GM10266 (cell line): ENCODE data around the gene INO80.

ENCODE experiments used
- DNase-seq: peaks from one replicate; pipeline ENCODE4 v3.0.0; 2012; ENCODE audit errors: extremely low spot score
- CTCF ChIP-seq: IDR thresholded peaks from 2 replicates; pipeline ENCODE4 v1.5.1; 2012; ENCODE audit warnings: mild to moderate bottlenecking, low read depth; ENCODE audit not compliant: control insufficient read depth, insufficient read depth; ENCODE audit errors: missing control alignments

INO80 gene

GRCh38 chr15:41116116-41116961 is at the start of gene INO80:
INO80 (minus strand) TSS chr15:41116280; CDS start chr15:41096310, 19,970 bp downstream.
- no peak for TF ChIP-seq CTCF
- peak; percentile 95 for DNase-seq

- no peak for TF ChIP-seq CTCF
Measured at GRCh38 chr15:41161736-41162135, 45.7 kb upstream of the INO80 start.

GRCh38 chr15:41161336-41161735 is 45.3 kb upstream of the INO80 start:
- no peak for DNase-seq
- no peak for TF ChIP-seq CTCF

More at GRCh38 chr15:41161736-41162135, 45.7 kb upstream of the INO80 start:
- DNase-seq: no peak

GRCh38 chr15:41160639-41161315 is 44.7 kb upstream of the INO80 start:
- no peak for DNase-seq
- TF ChIP-seq CTCF: no peak

GRCh38 chr15:41154412-41154811 is 38.3 kb upstream of the INO80 start:
- no peak for TF ChIP-seq CTCF
- DNase-seq: no peak

GRCh38 chr15:41153733-41154132 is 37.7 kb upstream of the INO80 start:
- no peak for TF ChIP-seq CTCF
- no peak for DNase-seq
